GM12878 (cell line): ENCODE measurements around the gene PPP1R7. TPM values are rescaled to one million over a fixed set of nuclear protein-coding genes. Genes with fewer than 3 reads are reported as not detected.
A peak's percentile ranks its signal among the peaks of the same experiment; 100 is the strongest.

Source experiments
- ATAC-seq: fragments of 200-7000 bp; cut with Tn5 transposase; 3 replicates; pipeline ENCODE4 v1.9.1; 2020; ENCODE audit warnings: mild to moderate bottlenecking, moderate library complexity
- BruUV-seq: library from RNA; stranded (reverse); fragments of 400-500 nt; replicated peaks from 2 replicates; lab custom pipeline; 2021; lab: Mats Ljungman, UMichigan
- CTCF ChIA-PET: fragments of 300-600 bp; sonication (Branson Sonifier 250); formaldehyde crosslinking; extraction: SDS; loops from one replicate; lab custom pipeline; 2021; ENCODE audit warnings: inconsistent platforms; lab: Yijun Ruan, JAX
- POLR2A ChIA-PET: fragments of 350-600 bp; formaldehyde crosslinking; extraction: SDS; loops from one replicate; lab custom pipeline; 2021; ENCODE audit warnings: inconsistent platforms; lab: Charles Lee
- RAD21 ChIA-PET: fragments of 300-600 bp; sonication (Branson Sonifier 250); formaldehyde crosslinking; loops from one replicate; lab custom pipeline; 2023; ENCODE audit warnings: antibody characterized with exemption; ENCODE audit not compliant: unreplicated experiment; lab: Charles Lee
- SMC1A ChIA-PET: fragments of 300-600 bp; sonication (Branson Sonifier 250); formaldehyde crosslinking; loops from one replicate; lab custom pipeline; 2023; ENCODE audit not compliant: unreplicated experiment, uncharacterized antibody; lab: Charles Lee
- DNase-seq: peaks from one replicate; pipeline ENCODE4 v3.0.0-alpha.2; 2011; ENCODE audit warnings: low read depth, low spot score
- FAIRE-seq: peaks from 3 replicates; lab custom pipeline; 2011; peaks lifted over from hg19 to GRCh38; lab: Jason Lieb, UNC
- H2AFZ ChIP-seq: 2 replicates; pipeline ENCODE4 v1.6.0; 2011; ENCODE audit warnings: low read depth, low read length, control low read depth; ENCODE audit not compliant: control insufficient read depth
- H3K27ac ChIP-seq: 2 replicates; pipeline ENCODE4 v1.5.1; 2011; ENCODE audit warnings: control low read depth; ENCODE audit not compliant: control insufficient read depth, insufficient read depth
- H3K27me3 ChIP-seq, 2 experiments: replicated peaks in 1 of 2; 2 replicates each; pipeline versions ENCODE4 v1.6.0 to v1.6.1; 2011; ENCODE audit warnings: low read length in 1 of 2; ENCODE audit not compliant: control insufficient read depth in 2 of 2, insufficient read depth in 2 of 2
- H3K36me3 ChIP-seq, 2 experiments: 2 replicates each; pipeline ENCODE4 v1.5.1; 2011; ENCODE audit warnings: low read length in 1 of 2; ENCODE audit not compliant: control insufficient read depth in 2 of 2, insufficient read depth in 2 of 2
- H3K4me1 ChIP-seq: 2 replicates; pipeline ENCODE4 v1.6.1; 2011; ENCODE audit warnings: mild to moderate bottlenecking, low read length, moderate library complexity, mixed read lengths; ENCODE audit not compliant: control insufficient read depth, insufficient read depth
- H3K4me2 ChIP-seq: 2 replicates; pipeline ENCODE4 v1.6.0; 2011; ENCODE audit warnings: control low read depth; ENCODE audit not compliant: control insufficient read depth, insufficient read depth
- H3K4me3 ChIP-seq: fragments of 200-600 bp; sonication (generic); 2 replicates; pipeline ENCODE4 v1.5.1; 2016
- H3K79me2 ChIP-seq: 2 replicates; pipeline ENCODE4 v1.6.0; 2011; ENCODE audit warnings: low read length; ENCODE audit not compliant: control insufficient read depth, insufficient read depth
- H3K9ac ChIP-seq: 2 replicates; pipeline ENCODE4 v1.8.0; 2011; ENCODE audit warnings: low read length, control low read depth, mixed read lengths; ENCODE audit not compliant: control insufficient read depth, insufficient read depth
- H3K9me3 ChIP-seq: replicated peaks from 3 replicates; pipeline ENCODE4 v1.5.1; 2011; ENCODE audit warnings: mild to moderate bottlenecking, low read length; ENCODE audit not compliant: control insufficient read depth, insufficient read depth
- H4K20me1 ChIP-seq: 2 replicates; pipeline ENCODE4 v1.6.0; 2011; ENCODE audit not compliant: control insufficient read depth, insufficient read depth
- BHLHE40 ChIP-seq, 2 experiments: fragments of 450-650 bp in 1 of 2; IDR thresholded peaks; 2 replicates each; pipeline ENCODE4 v1.6.1; 2011 to 2017; ENCODE audit warnings: low read depth in 2 of 2, borderline replicate concordance in 1 of 2, improper control_type of control experiment in 1 of 2, low read length in 1 of 2, mild to moderate bottlenecking in 1 of 2
- CTCF ChIP-seq, 3 experiments: IDR thresholded peaks in 2 of 3; conservative IDR thresholded peaks in 1 of 3; 2 replicates each; pipeline ENCODE4 v1.5.1; 2011; ENCODE audit warnings: low read depth in 3 of 3, low read length in 3 of 3, mild to moderate bottlenecking in 3 of 3, control low read depth in 2 of 3, moderate library complexity in 2 of 3, inconsistent platforms in 1 of 3, mixed read lengths in 1 of 3; ENCODE audit not compliant: control insufficient read depth in 2 of 3, insufficient read depth in 1 of 3; ENCODE audit errors: extremely low read depth in 1 of 3
- EGR1 ChIP-seq, 2 experiments: IDR thresholded peaks; 1 replicate in 1 of 2; 2 replicates in 1 of 2; pipeline ENCODE4 v1.6.1; 2011 to 2012; ENCODE audit warnings: low read depth in 2 of 2, low read length in 2 of 2, borderline replicate concordance in 1 of 2, mild to moderate bottlenecking in 1 of 2, moderate library complexity in 1 of 2
- GATAD2B ChIP-seq: fragments of 450-650 bp; conservative IDR thresholded peaks from 2 replicates; pipeline ENCODE4 v1.6.1; 2017; ENCODE audit warnings: low read depth, mild to moderate bottlenecking, moderate library complexity
- MLLT1 ChIP-seq: fragments of 450-650 bp; IDR thresholded peaks from 2 replicates; pipeline ENCODE4 v1.6.1; 2016; ENCODE audit warnings: mild to moderate bottlenecking
- POLR2AphosphoS5 ChIP-seq: IDR thresholded peaks from 2 replicates; pipeline ENCODE4 v1.6.1; 2011; ENCODE audit warnings: mild to moderate bottlenecking, low read length, inconsistent platforms
- YY1 ChIP-seq: IDR thresholded peaks from 2 replicates; pipeline ENCODE4 v1.6.1; 2011; ENCODE audit warnings: low read depth, mild to moderate bottlenecking, low read length
- WGBS: methylation state at CpG from one replicate; pipeline ENCODE4 v1.1.6; 2016; ENCODE audit warnings: low lambda C conversion rate; ENCODE audit not compliant: insufficient replicate concordance, insufficient coverage; ENCODE audit errors: missing lambda C conversion rate; 5-methylcytosine and 5-hydroxymethylcytosine counted together
- in situ Hi-C: fragments of 300-500 bp; cut with MboI; formaldehyde crosslinking; loops from 9 replicates; pipeline ENCODE4 v1.14.3; 2018; ENCODE audit warnings: mixed read lengths
- intact Hi-C: fragments of 100-400 bp; cut with micrococcal nuclease; formaldehyde crosslinking; loops from one replicate; pipeline ENCODE4 v1.14.2; 2022; ENCODE audit not compliant: unreplicated experiment
- polyA plus RNA-seq, 11 experiments: library from polyadenylated mRNA; depleted of rRNA in 4 of 11; unstranded in 6 of 11; stranded (reverse) in 5 of 11; fragments of >200 nt; fragmentation: Nextera tagmentation in 4 of 11; fragmentation: Illumina TruSeq in 1 of 11; extraction: Ambion mirVana in 4 of 11; extraction: Trizol in 1 of 11; gene quantifications; 1 replicate in 1 of 11; 2 replicates in 10 of 11; pipeline versions ENCODE4 v1.2.1 to v1.2.3, GENCODE V29; 2011 to 2016; ENCODE audit warnings: inconsistent platforms in 2 of 11, missing spikeins in 2 of 11, low read depth in 1 of 11
- total RNA-seq, 4 experiments: library from RNA; depleted of rRNA in 3 of 4; stranded (reverse); fragments of >200 nt in 3 of 4; fragmentation: Illumina TruSeq in 1 of 4; extraction: Trizol in 1 of 4; gene quantifications; 2 replicates each; pipeline versions ENCODE4 v1.2.1 to v1.2.3, GENCODE V29; 2013 to 2021

The PPP1R7 gene
- total and polyA plus RNA-seq, 10 of the 15 experiments (the other 5 are each of a cell fraction or from before 2014, with no cell fraction given), result 78.5 to 174 (median 93.7) TPM

- no TSS peak for BruUV-seq
- H3K27me3 ChIP-seq, result no peaks in the 10 kb centered on the region
- H2AFZ ChIP-seq, result no peak overlapping the region
- ChIA-PET POLR2A (interaction anchor here (0.7 kb wide), 2 partner anchors 9 to 97 kb away, joined by 4 to 5 read pairs; no protein-coding TSS in a partner anchor), SMC1A (no interaction called here), CTCF (no interaction called here), RAD21 (no interaction called here)
- no peak for DNase-seq
- peaks cover 18 to 23% of the 10 kb centered on the region in 2 experiments; a peak in 3 of 4 replicates for H3K36me3 ChIP-seq
- H3K27ac ChIP-seq, result no peak overlapping the region
- H3K79me2 ChIP-seq, result peaks cover 6% of the 10 kb centered on the region
- peak; percentile 65; the same call in 1 of the 2 replicates for TF ChIP-seq MLLT1
- TF ChIP-seq EGR1 (IDR thresholded peaks at IDR 0.05; ENCODE audit: borderline replicate concordance in 1 of 2, low read depth in 2 of 2, low read length in 2 of 2), result no peak
- no peak for TF ChIP-seq YY1
- no peak for TF ChIP-seq BHLHE40 (IDR thresholded peaks at IDR 0.05; ENCODE audit: borderline replicate concordance in 1 of 2, low read depth in 2 of 2, low read length in 1 of 2)
- no peak for TF ChIP-seq POLR2AphosphoS5
- TF ChIP-seq CTCF (IDR thresholded peaks at IDR 0.05 in 2 of 3, conservative IDR thresholded peaks at IDR 0.05 in 1 of 3; ENCODE audit: control insufficient read depth in 2 of 3, extremely low read depth in 1 of 3, insufficient read depth in 1 of 3, low read depth in 3 of 3, low read length in 3 of 3), result no peak
- no peak for TF ChIP-seq GATAD2B
- FAIRE-seq, result no peak
- no peak overlapping the region for H3K4me3 ChIP-seq
- H3K9me3 ChIP-seq, result peaks cover 3% of the 10 kb centered on the region
- intact Hi-C loops, result no loop called here
- no peaks in the 10 kb centered on the region for H3K4me1 ChIP-seq
- in situ Hi-C loops, result no loop called here
- H3K4me2 ChIP-seq, result no peak overlapping the region
- no peaks in the 10 kb centered on the region for H4K20me1 ChIP-seq
- WGBS, result 97% methylated on average over 24 of the region's 24 CpGs
- no peak overlapping the region for H3K9ac ChIP-seq
- ATAC-seq, result peak; percentile 47
Measured at GRCh38 chr2:241118737-241119505, 31.3 kb upstream of the PPP1R7 start.
